ENCODE data around the gene MCM7.

MCM7 gene

DNA sequence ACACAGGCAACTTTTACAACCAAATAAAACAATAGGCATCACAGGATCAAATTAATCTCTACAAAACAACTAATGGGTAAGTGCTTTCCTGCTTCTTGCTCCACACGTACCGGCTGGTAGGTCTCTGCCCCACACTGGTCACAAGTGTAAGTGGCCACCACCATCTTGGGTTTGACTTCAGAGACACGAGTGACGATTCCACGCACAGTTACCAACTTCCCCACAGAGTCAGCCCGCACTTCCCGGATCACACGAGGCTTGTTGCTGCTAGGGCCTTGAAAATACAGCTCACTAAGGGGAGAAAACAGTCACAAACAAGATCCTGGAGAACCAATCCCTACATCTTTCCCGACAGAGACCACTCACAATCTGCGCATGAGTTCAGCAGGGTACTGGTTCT is 2.3 kb downstream of the MCM7 start:
- H3K9me2 ChIP-seq (replicated peaks; ENCODE audit: low read depth, low read length): no peaks in the 10 kb centered on the region
- H2AFZ ChIP-seq (ENCODE audit: low read length): no peak overlapping the region
- H3K27me3 ChIP-seq (ENCODE audit: insufficient read depth, low read length, poor library complexity, severe bottlenecking): peaks cover 9% of the 10 kb centered on the region
- peaks cover 31% of the 10 kb centered on the region for H3K4me1 ChIP-seq (ENCODE audit: insufficient read depth, low read length, poor library complexity, severe bottlenecking)
- H4K20me1 ChIP-seq (ENCODE audit: insufficient read depth, low read length, poor library complexity, severe bottlenecking): peaks cover 66% of the 10 kb centered on the region
- peaks cover 63% of the 10 kb centered on the region for H3K36me3 ChIP-seq (ENCODE audit: insufficient read depth, low read length)
- H3K9ac ChIP-seq (ENCODE audit: low read depth, low read length, poor library complexity, severe bottlenecking): peak overlapping the region; percentile 100
- peak overlapping the region; percentile 98 for H3K4me3 ChIP-seq (ENCODE audit: low read length, poor library complexity, severe bottlenecking)
- H3K4me2 ChIP-seq (ENCODE audit: low read depth, low read length, poor library complexity, severe bottlenecking): peak overlapping the region; percentile 90
- no peak for TF ChIP-seq EZH2phosphoT487 (IDR thresholded peaks at IDR 0.05; ENCODE audit: borderline replicate concordance)
- TF ChIP-seq, protein P1, sequence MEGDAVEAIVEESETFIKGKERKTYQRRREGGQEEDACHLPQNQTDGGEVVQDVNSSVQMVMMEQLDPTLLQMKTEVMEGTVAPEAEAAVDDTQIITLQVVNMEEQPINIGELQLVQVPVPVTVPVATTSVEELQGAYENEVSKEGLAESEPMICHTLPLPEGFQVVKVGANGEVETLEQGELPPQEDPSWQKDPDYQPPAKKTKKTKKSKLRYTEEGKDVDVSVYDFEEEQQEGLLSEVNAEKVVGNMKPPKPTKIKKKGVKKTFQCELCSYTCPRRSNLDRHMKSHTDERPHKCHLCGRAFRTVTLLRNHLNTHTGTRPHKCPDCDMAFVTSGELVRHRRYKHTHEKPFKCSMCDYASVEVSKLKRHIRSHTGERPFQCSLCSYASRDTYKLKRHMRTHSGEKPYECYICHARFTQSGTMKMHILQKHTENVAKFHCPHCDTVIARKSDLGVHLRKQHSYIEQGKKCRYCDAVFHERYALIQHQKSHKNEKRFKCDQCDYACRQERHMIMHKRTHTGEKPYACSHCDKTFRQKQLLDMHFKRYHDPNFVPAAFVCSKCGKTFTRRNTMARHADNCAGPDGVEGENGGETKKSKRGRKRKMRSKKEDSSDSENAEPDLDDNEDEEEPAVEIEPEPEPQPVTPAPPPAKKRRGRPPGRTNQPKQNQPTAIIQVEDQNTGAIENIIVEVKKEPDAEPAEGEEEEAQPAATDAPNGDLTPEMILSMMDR (conservative IDR thresholded peaks at IDR 0.05; ENCODE audit: low read length): no peak
- 0 out of 2 replicates have a peak, but pooled peaks cover 2% of the 10 kb centered on the region for H3F3A ChIP-seq (ENCODE audit: low read depth)
- H3K9me3 ChIP-seq (ENCODE audit: insufficient read depth, low read depth, low read length): no peaks in the 10 kb centered on the region
- H3K79me2 ChIP-seq (ENCODE audit: insufficient read depth, low read length): peaks cover 87% of the 10 kb centered on the region

DNA sequence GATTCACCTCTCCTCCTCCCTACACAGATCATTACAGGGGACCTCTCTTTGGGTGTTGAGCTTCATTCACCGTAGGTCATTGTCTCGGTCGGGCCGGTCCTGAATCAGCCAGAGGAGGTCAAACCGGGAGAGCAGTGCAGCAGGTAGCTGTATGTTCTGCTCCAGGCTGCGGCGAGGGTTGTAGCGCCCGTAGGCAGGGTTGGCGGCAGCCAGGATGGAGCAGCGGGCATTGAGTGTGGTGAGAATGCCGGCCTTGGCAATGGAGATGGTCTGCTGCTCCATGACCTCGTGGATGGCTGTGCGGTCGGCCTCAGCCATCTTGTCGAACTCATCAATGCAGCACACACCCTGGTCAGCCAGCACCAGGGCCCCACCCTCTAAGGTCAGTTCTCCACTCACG is 5.5 kb downstream of the MCM7 start:
- H3K9me2 ChIP-seq (replicated peaks; ENCODE audit: low read depth, low read length): no peaks in the 10 kb centered on the region
- H3F3A ChIP-seq (ENCODE audit: low read depth): peaks cover 23% of the 10 kb centered on the region; the same call in 1 of the 2 replicates
- H3K4me2 ChIP-seq (ENCODE audit: low read depth, low read length, poor library complexity, severe bottlenecking): peak overlapping the region; percentile 14
- no peak overlapping the region for H3K4me3 ChIP-seq (ENCODE audit: low read length, poor library complexity, severe bottlenecking)
- H3K36me3 ChIP-seq (ENCODE audit: insufficient read depth, low read length): peaks cover 95% of the 10 kb centered on the region
- no peak for TF ChIP-seq EZH2phosphoT487 (IDR thresholded peaks at IDR 0.05; ENCODE audit: borderline replicate concordance)
- TF ChIP-seq, protein P1 (conservative IDR thresholded peaks at IDR 0.05; ENCODE audit: low read length): no peak
- H3K79me2 ChIP-seq (ENCODE audit: insufficient read depth, low read length): peaks cover 77% of the 10 kb centered on the region
- H3K4me1 ChIP-seq (ENCODE audit: insufficient read depth, low read length, poor library complexity, severe bottlenecking): peaks cover 25% of the 10 kb centered on the region
- H3K9me3 ChIP-seq (ENCODE audit: insufficient read depth, low read depth, low read length): no peaks in the 10 kb centered on the region
- peaks cover 5% of the 10 kb centered on the region for H3K27me3 ChIP-seq (ENCODE audit: insufficient read depth, low read length, poor library complexity, severe bottlenecking)
- peaks cover 87% of the 10 kb centered on the region for H4K20me1 ChIP-seq (ENCODE audit: insufficient read depth, low read length, poor library complexity, severe bottlenecking)
- no peak overlapping the region for H3K9ac ChIP-seq (ENCODE audit: low read depth, low read length, poor library complexity, severe bottlenecking)
- no peak overlapping the region for H2AFZ ChIP-seq (ENCODE audit: low read length)

DNA sequence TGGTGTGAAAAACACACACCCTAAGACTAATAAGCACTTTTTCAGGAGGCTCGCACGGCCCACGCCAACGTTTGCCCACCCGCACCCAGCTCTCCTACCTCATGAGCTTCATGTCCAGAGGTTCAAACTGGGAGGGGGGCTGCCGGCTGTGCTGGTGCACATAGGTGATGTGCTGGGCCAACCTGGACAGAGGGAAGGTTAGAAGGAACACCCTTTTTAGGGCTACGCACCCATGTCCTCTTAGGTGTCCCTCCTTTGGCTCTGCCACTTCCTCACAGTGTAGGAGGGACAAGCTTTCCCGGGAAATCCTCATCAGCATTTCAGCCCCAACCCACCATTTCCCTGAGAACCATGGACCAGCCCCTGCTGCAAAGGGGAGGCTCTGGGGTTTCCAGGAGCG is 5.9 kb downstream of the MCM7 start:
- no peaks in the 10 kb centered on the region for H3K9me2 ChIP-seq (replicated peaks; ENCODE audit: low read depth, low read length)
- H3K4me3 ChIP-seq (ENCODE audit: low read length, poor library complexity, severe bottlenecking): no peak overlapping the region
- H3K4me1 ChIP-seq (ENCODE audit: insufficient read depth, low read length, poor library complexity, severe bottlenecking): peaks cover 27% of the 10 kb centered on the region
- H3K9me3 ChIP-seq (ENCODE audit: insufficient read depth, low read depth, low read length): no peaks in the 10 kb centered on the region
- TF ChIP-seq EZH2phosphoT487 (IDR thresholded peaks at IDR 0.05; ENCODE audit: borderline replicate concordance): no peak
- TF ChIP-seq, protein P1 (conservative IDR thresholded peaks at IDR 0.05; ENCODE audit: low read length): no peak
- peaks cover 85% of the 10 kb centered on the region for H4K20me1 ChIP-seq (ENCODE audit: insufficient read depth, low read length, poor library complexity, severe bottlenecking)
- H3K9ac ChIP-seq (ENCODE audit: low read depth, low read length, poor library complexity, severe bottlenecking): no peak overlapping the region
- peak overlapping the region; percentile 14 for H3K4me2 ChIP-seq (ENCODE audit: low read depth, low read length, poor library complexity, severe bottlenecking)
- peaks cover 3% of the 10 kb centered on the region for H3K27me3 ChIP-seq (ENCODE audit: insufficient read depth, low read length, poor library complexity, severe bottlenecking)
- peaks cover 95% of the 10 kb centered on the region for H3K36me3 ChIP-seq (ENCODE audit: insufficient read depth, low read length)
- H2AFZ ChIP-seq (ENCODE audit: low read length): no peak overlapping the region
- peaks cover 76% of the 10 kb centered on the region for H3K79me2 ChIP-seq (ENCODE audit: insufficient read depth, low read length)
- H3F3A ChIP-seq (ENCODE audit: low read depth): peaks cover 26% of the 10 kb centered on the region; the same call in 1 of the 2 replicates
